Measurements from ENCODE around the gene IQGAP2.

- no peak for TF ChIP-seq SP1 (IDR thresholded peaks at IDR 0.05)
- TF ChIP-seq PKNOX1 (IDR thresholded peaks at IDR 0.05): no peak
- TF ChIP-seq SUZ12 (IDR thresholded peaks at IDR 0.05): no peak
- no peak for TF ChIP-seq L3MBTL2 (conservative IDR thresholded peaks at IDR 0.05)
- TF ChIP-seq HDGF (IDR thresholded peaks at IDR 0.05; ENCODE audit: borderline replicate concordance): no peak
- no peak for TF ChIP-seq ELF4 (IDR thresholded peaks at IDR 0.05)
- TF ChIP-seq FOXM1 (IDR thresholded peaks at IDR 0.05; ENCODE audit: borderline replicate concordance): no peak
- no peak for TF ChIP-seq ZNF384 (IDR thresholded peaks at IDR 0.05)
- TF ChIP-seq FOXA1 (IDR thresholded peaks at IDR 0.05): no peak
- TF ChIP-seq LEF1 (IDR thresholded peaks at IDR 0.05; ENCODE audit: borderline replicate concordance): no peak
These were observed 264.4 kb downstream of the IQGAP2 start for GRCh38 chr5:76667495-76667894.
